ENCODE results near the gene STAP2. TPM values are rescaled to one million over a fixed set of nuclear protein-coding genes. Genes with fewer than 3 reads are reported as not detected.

Gene STAP2
- polyA plus RNA-seq, 1 donor (not counting 4 experiments of a cell fraction or from before 2014, with no cell fraction given), result 60.0 TPM

DNA sequence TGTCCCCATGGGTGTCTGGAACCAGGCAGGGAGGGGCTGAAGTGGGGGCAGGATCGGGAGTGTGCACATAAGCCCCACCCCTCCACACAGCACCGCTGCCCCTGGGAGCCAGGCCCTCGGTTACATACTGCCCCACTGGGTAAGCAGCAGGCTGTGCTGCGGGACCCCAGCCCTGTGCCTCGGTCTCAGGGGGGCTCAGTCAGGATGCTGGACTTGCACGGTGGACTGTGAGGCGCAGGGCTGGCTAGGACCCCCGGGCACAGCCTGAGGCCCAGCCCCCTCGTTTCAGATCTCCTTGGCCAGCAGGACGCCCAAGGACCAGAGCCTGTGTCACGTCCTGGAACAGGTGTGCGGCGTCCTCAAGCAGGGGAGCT is 21.0 kb upstream of the STAP2 start:
- H3K4me3 ChIP-seq (ENCODE audit: control insufficient read depth in 2 of 3, extremely low read depth in 1 of 3, insufficient read depth in 2 of 3, low read depth in 1 of 3, low read length in 3 of 3), result no peak overlapping the region
- no peaks in the 10 kb centered on the region for H3K9me3 ChIP-seq (ENCODE audit: control insufficient read depth, low read depth, low read length)
- no peak overlapping the region for H2AFZ ChIP-seq (ENCODE audit: control insufficient read depth, low read length)
- H3K27me3 ChIP-seq (ENCODE audit: control insufficient read depth, extremely low read depth, insufficient read depth, low read length), result no peaks in the 10 kb centered on the region
- no peaks in the 10 kb centered on the region for H3K9me1 ChIP-seq (ENCODE audit: control insufficient read depth, extremely low read depth, insufficient read depth, low read length)
- TF ChIP-seq EZH2 (IDR thresholded peaks at IDR 0.05; ENCODE audit: low read length), result no peak
- TF ChIP-seq, protein P1, sequence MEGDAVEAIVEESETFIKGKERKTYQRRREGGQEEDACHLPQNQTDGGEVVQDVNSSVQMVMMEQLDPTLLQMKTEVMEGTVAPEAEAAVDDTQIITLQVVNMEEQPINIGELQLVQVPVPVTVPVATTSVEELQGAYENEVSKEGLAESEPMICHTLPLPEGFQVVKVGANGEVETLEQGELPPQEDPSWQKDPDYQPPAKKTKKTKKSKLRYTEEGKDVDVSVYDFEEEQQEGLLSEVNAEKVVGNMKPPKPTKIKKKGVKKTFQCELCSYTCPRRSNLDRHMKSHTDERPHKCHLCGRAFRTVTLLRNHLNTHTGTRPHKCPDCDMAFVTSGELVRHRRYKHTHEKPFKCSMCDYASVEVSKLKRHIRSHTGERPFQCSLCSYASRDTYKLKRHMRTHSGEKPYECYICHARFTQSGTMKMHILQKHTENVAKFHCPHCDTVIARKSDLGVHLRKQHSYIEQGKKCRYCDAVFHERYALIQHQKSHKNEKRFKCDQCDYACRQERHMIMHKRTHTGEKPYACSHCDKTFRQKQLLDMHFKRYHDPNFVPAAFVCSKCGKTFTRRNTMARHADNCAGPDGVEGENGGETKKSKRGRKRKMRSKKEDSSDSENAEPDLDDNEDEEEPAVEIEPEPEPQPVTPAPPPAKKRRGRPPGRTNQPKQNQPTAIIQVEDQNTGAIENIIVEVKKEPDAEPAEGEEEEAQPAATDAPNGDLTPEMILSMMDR (optimal IDR thresholded peaks at IDR 0.05 in 1 of 3, IDR thresholded peaks at IDR 0.05 in 1 of 3, conservative IDR thresholded peaks at IDR 0.05 in 1 of 3; ENCODE audit: extremely low read depth in 1 of 3, insufficient read depth in 2 of 3, low read length in 3 of 3), result no peak
- no peaks in the 10 kb centered on the region for H4K20me1 ChIP-seq (ENCODE audit: control insufficient read depth, extremely low read depth, insufficient read depth, low read length)
- no peak for FAIRE-seq
- H3K4me1 ChIP-seq (ENCODE audit: control insufficient read depth, extremely low read depth, insufficient read depth, low read length), result no peaks in the 10 kb centered on the region
- H3K79me2 ChIP-seq (ENCODE audit: control insufficient read depth, insufficient read depth, low read length), result no peaks in the 10 kb centered on the region
- H3K9ac ChIP-seq (ENCODE audit: control insufficient read depth, extremely low read depth, insufficient read depth, low read length), result no peak overlapping the region
- dilution Hi-C loops (cut with MboI; ENCODE audit: extremely low pct_ligation_motif_present, low sequenced_read_pairs), result no loop called here
- no peak overlapping the region for H3K27ac ChIP-seq (ENCODE audit: control insufficient read depth, insufficient read depth, low read length)
- no peak overlapping the region for H3K4me2 ChIP-seq (ENCODE audit: control insufficient read depth, extremely low read depth, insufficient read depth, low read depth, low read length)
- no peak for DNase-seq (ENCODE audit: low read depth, low spot score)
- peaks cover 16 to 28% of the 10 kb centered on the region in 2 experiments for H3K36me3 ChIP-seq (ENCODE audit: control insufficient read depth in 2 of 2, extremely low read depth in 1 of 2, insufficient read depth in 2 of 2, low read length in 2 of 2)

GRCh38 chr19:4358709-4359626 is 20.3 kb upstream of the STAP2 start:
- H3K9me3 ChIP-seq (ENCODE audit: control insufficient read depth, low read depth, low read length), result no peaks in the 10 kb centered on the region
- no peaks in the 10 kb centered on the region for H3K27me3 ChIP-seq (ENCODE audit: control insufficient read depth, extremely low read depth, insufficient read depth, low read length)
- no peak overlapping the region for H3K4me3 ChIP-seq (ENCODE audit: control insufficient read depth in 2 of 3, extremely low read depth in 1 of 3, insufficient read depth in 2 of 3, low read depth in 1 of 3, low read length in 3 of 3)
- H3K4me2 ChIP-seq (ENCODE audit: control insufficient read depth, extremely low read depth, insufficient read depth, low read depth, low read length), result no peak overlapping the region
- FAIRE-seq (no peak), DNase-seq (ENCODE audit: low read depth, low spot score) (no peak)
- dilution Hi-C loops (cut with MboI; ENCODE audit: extremely low pct_ligation_motif_present, low sequenced_read_pairs), result no loop called here
- H4K20me1 ChIP-seq (ENCODE audit: control insufficient read depth, extremely low read depth, insufficient read depth, low read length), result no peaks in the 10 kb centered on the region
- peaks cover 16 to 28% of the 10 kb centered on the region in 2 experiments for H3K36me3 ChIP-seq (ENCODE audit: control insufficient read depth in 2 of 2, extremely low read depth in 1 of 2, insufficient read depth in 2 of 2, low read length in 2 of 2)
- H2AFZ ChIP-seq (ENCODE audit: control insufficient read depth, low read length), result no peak overlapping the region
- H3K9me1 ChIP-seq (ENCODE audit: control insufficient read depth, extremely low read depth, insufficient read depth, low read length), result no peaks in the 10 kb centered on the region
- H3K9ac ChIP-seq (ENCODE audit: control insufficient read depth, extremely low read depth, insufficient read depth, low read length), result no peak overlapping the region
- no peaks in the 10 kb centered on the region for H3K4me1 ChIP-seq (ENCODE audit: control insufficient read depth, extremely low read depth, insufficient read depth, low read length)
- TF ChIP-seq, protein P1 (optimal IDR thresholded peaks at IDR 0.05 in 1 of 3, IDR thresholded peaks at IDR 0.05 in 1 of 3, conservative IDR thresholded peaks at IDR 0.05 in 1 of 3; ENCODE audit: extremely low read depth in 1 of 3, insufficient read depth in 2 of 3, low read length in 3 of 3), result no peak
- no peak for TF ChIP-seq EZH2 (IDR thresholded peaks at IDR 0.05; ENCODE audit: low read length)
- H3K79me2 ChIP-seq (ENCODE audit: control insufficient read depth, insufficient read depth, low read length), result no peaks in the 10 kb centered on the region
- no peak overlapping the region for H3K27ac ChIP-seq (ENCODE audit: control insufficient read depth, insufficient read depth, low read length)
